IPS-11a (cell line): ENCODE measurements around the gene DNM2.
"Not testable (repeated sequence)": the region's sequence is repeated elsewhere in the genome, so short reads cannot be mapped to it uniquely, and the experiment has no call there.

ENCODE experiments used
- H3K4me3 ChIP-seq: one replicate; pipeline ENCODE4 v1.5.1; 2013; ENCODE audit warnings: low read depth, low read length, control low read depth

The DNM2 gene

GRCh38 chr19:10724573-10725071 lies 6.7 kb downstream of the DNM2 start:
- H3K4me3 ChIP-seq = no peak overlapping the region

GRCh38 chr19:10725415-10725814 lies 7.5 kb downstream of the DNM2 start:
- no peak overlapping the region for H3K4me3 ChIP-seq

- H3K4me3 ChIP-seq = no peak overlapping the region
Measured at GRCh38 chr19:10726268-10726667, 8.4 kb downstream of the DNM2 start.

GRCh38 chr19:10727685-10728201 lies 9.9 kb downstream of the DNM2 start:
- H3K4me3 ChIP-seq = no peak overlapping the region

- no peak overlapping the region for H3K4me3 ChIP-seq
Measured at GRCh38 chr19:10729411-10729810, 11.5 kb downstream of the DNM2 start.

GRCh38 chr19:10730932-10731331 lies 13.1 kb downstream of the DNM2 start:
- no peak overlapping the region for H3K4me3 ChIP-seq

- H3K4me3 ChIP-seq = no peak overlapping the region
Measured at GRCh38 chr19:10735741-10736140, 17.9 kb downstream of the DNM2 start.

GRCh38 chr19:10736189-10736588 lies 18.3 kb downstream of the DNM2 start:
- H3K4me3 ChIP-seq = no peak overlapping the region

- no peak overlapping the region for H3K4me3 ChIP-seq
Measured at GRCh38 chr19:10736916-10737551, 19.2 kb downstream of the DNM2 start.

- no peak overlapping the region for H3K4me3 ChIP-seq
Measured at GRCh38 chr19:10737722-10738121, 19.8 kb downstream of the DNM2 start.

GRCh38 chr19:10740798-10741197 lies 22.9 kb downstream of the DNM2 start:
- no peak overlapping the region for H3K4me3 ChIP-seq

- H3K4me3 ChIP-seq = no peak overlapping the region
Measured at GRCh38 chr19:10742476-10742875, 24.6 kb downstream of the DNM2 start.

GRCh38 chr19:10744253-10744798 lies 26.4 kb downstream of the DNM2 start:
- no peak overlapping the region for H3K4me3 ChIP-seq

- H3K4me3 ChIP-seq = no peak overlapping the region
Measured at GRCh38 chr19:10744801-10745293, 27.0 kb downstream of the DNM2 start.

- not testable (repeated sequence) for H3K4me3 ChIP-seq
Measured at GRCh38 chr19:10746437-10746836, 28.6 kb downstream of the DNM2 start.

GRCh38 chr19:10747271-10747670 lies 29.4 kb downstream of the DNM2 start:
- no peak overlapping the region for H3K4me3 ChIP-seq

GRCh38 chr19:10747674-10748073 lies 29.8 kb downstream of the DNM2 start:
- H3K4me3 ChIP-seq = no peak overlapping the region

GRCh38 chr19:10748195-10748926 lies 30.5 kb downstream of the DNM2 start:
- H3K4me3 ChIP-seq = no peak overlapping the region

- H3K4me3 ChIP-seq = no peak overlapping the region
Measured at GRCh38 chr19:10748927-10749434, 31.1 kb downstream of the DNM2 start.

- H3K4me3 ChIP-seq = no peak overlapping the region
Measured at GRCh38 chr19:10749435-10750384, 31.8 kb downstream of the DNM2 start.
